Activated CD4-positive, alpha-beta T cell treated with anti-CD3 and anti-CD28 coated beads, Interleukin-2, Interleukin-4, amounts not matched to agents 100 ng/mL and 50 ng/mL, durations not matched to agents 16 hours and 8 hours (primary cell): ENCODE data around the gene WBP2.
"Not testable (repeated sequence)": the region's sequence is repeated elsewhere in the genome, so short reads cannot be mapped to it uniquely, and the experiment has no call there.

ENCODE experiments used
- DNase-seq: peaks from one replicate; pipeline ENCODE4 v3.0.0-alpha.2; 2020; ENCODE audit warnings: low spot score

The WBP2 gene

GRCh38 chr17:75888484-75888883, 33.3 kb upstream of the WBP2 start:
- no peak for DNase-seq

- not testable (repeated sequence) for DNase-seq
Measured at GRCh38 chr17:75885860-75886259, 30.7 kb upstream of the WBP2 start.

DNA sequence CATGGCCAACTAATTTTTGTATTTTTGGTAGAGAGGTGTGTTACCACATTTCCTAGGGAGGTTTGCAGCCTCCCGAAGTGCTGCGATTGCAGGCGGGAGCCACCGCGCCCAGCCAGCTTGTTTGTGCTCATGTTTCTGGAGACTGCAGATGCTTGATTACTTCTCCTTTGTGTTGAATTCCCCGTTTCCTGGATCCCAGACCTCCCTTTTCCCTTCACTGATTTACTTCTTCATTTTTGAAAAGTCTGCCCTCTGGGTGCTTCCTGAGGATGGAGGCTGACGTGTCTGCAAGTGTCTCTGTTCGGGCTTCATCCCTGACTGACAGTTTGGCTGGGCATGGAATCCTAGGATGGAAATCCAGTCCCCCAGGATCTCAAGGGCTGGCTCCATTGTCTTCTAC, 30.3 kb upstream of the WBP2 start:
- no peak for DNase-seq

DNA sequence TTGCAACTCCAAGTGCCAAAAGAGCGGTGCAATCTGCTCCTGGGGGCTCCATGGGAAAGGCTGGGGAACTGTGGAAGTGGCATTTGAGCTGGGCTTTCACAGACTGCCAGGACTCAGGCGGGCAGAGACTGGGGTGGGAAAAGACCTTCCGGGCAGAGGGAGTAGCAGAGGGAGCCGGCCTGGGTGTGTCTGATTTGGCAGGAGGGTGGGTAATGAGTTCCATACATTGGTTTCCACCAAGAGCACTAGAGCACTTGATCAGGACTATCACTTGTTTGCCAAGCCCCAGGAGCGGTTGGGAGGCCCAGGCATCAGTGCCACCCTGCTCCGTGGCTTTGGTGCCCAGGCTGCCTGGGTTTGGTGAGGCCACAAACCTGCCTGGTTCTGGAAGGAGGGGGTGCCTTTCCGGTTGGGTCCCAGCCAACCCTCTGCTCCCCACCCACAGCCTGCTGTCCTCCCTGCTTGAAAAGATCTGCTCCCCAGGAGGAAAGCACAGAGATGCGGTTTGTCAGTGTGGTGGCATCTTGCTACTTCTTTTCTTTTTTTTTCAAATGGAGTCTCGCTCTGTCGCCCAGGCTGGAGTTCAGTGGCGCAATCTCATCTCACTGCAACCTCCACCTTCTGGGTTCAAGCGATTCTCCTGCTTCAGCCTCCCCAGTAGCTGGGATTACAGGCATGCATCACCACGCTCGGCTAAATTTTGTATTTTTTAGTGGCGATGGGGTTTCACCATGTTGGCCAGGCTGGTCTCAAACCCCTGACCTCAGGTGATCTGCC, 26.7 kb upstream of the WBP2 start:
- no peak for DNase-seq

- no peak for DNase-seq
Measured at GRCh38 chr17:75880266-75880665, 25.1 kb upstream of the WBP2 start.

- DNase-seq = no peak
Measured at GRCh38 chr17:75878174-75878998, 23.3 kb upstream of the WBP2 start, which contains the start of gene TRIM47. Gene TRIM47 (minus strand): TSS chr17:75878581. CDS start chr17:75878548, 33 bp downstream.

- DNase-seq = peak; percentile 71
Measured at GRCh38 chr17:75877752-75878173, 22.6 kb upstream of the WBP2 start.

GRCh38 chr17:75876938-75877751, 22.0 kb upstream of the WBP2 start:
- DNase-seq = peak; percentile 53

DNA sequence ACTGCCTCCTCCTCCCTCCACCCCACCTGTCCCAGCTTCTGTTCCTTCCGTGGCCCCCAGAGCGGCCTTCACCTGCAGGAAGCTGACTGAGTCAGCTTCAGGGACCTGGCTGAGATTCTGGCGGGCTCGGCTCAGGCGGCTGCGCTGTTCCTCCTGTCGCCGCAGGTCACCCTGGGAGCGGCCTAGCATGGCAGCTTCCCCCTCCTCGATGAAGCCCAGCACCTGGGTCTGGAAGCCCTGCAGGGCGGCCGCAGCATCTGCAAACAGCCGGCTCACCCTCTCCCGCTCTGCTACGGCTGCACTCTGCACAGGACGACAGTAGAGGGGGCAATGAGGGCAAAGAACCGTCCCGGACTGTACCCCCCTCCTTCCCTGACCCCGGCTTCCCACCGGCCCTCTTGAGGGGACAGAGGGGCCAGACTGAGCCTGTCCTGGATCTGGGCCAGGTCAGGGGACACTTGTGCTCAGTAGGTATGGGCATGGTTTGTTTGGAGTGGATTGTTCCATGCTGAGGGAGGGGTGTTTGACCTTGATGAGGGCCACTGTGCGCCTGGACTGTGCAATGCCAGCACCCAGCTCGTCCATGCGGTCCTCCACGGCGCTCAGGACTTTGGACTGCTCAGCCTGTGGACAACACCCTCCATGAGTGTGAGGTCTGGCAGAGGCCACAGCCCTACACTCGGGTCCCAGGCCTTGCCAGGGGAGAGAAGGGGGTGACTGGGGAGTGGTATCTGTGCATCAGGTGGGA, 21.2 kb upstream of the WBP2 start:
- DNase-seq = peak; percentile 81

DNA sequence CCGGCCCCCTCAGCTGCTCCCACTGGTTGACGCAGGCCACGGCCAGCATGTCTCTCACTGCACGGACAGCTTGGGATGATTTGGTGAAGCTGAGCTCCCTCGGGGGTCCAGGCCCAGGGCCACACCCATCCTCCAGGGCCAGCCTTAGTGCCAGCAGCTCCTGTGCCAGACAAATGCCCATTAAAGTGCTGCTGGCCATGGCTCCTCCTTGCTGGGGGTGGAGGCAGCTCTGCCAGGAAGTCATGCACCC, 20.7 kb upstream of the WBP2 start:
- no peak for DNase-seq

GRCh38 chr17:75875182-75875939, 20.2 kb upstream of the WBP2 start:
- no peak for DNase-seq

DNA sequence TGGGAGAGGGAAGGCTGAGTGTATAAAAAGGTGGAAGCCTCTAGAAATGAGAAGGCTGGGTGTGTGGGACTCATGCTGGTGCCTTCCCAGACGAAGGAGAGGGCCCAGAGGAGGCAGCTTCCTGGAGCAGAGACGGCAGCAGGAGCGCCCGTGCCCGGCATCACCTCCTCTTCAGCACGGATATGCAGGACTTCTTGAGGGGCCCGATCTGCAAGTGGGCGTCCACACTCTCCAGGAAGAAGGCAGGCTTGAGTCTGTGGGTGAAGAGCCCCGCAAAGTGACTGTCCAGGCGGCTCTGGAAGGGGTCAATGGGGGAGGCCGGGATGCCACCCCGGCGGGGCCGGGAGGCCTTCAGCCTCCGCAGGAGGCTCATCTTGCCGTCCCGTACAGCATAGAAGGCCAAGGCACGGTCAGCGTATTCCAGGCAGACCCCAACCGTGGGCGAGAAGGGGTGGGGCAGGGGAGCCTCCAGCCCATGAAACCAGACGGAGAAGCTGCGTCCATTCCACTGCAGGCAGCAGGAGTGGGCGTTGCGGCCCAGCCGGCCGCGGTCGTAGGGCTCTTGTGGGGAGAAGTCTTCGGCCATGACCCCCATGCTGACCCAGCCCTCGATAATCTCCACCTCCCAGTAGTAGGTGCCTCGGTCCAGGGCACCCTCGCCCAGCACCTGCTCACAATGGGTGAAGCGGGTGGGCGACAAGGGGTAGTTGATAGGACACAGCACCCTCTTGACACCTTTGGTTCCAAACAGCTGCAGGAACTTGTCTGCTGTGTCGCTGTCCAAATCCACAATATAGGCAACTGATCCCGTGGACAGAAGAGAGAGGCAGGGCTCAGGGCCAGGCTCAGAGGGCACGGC, 19.4 kb upstream of the WBP2 start:
- DNase-seq = no peak

DNA sequence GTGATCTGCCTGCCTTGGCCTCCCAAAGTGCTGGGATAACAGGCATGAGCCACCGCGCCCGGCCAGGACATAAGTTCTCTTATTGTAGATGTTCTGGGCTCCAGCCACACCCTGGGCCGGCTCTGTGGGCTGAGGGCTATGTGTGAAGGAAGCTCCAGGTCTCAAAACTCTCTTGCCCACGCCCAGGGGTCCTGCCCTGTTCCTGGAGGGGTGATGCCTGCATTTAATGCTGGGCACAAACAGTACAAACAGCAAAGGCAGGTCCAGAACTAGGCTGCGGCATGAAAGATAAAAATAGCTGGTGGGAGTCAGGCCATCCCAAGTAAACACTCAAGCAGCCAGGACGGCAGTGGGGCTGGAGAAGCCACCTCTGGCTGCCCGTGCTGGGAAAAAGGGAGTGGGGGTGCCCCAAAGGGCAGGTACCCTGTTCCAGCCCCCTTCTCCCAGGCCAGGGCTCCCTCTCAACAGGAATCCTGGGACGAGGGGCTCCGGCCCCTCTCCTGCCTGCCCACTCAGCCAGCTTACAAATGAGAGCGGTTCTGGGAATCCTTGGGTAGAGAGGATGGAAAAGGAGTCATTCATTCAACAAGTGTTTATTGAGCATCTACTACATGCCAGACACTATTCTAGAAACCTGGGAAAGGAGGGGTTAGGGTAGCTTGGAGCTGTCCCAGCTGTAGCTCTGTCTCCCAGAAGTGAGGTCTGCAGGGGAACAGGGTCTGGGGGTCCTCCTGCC, 18.6 kb upstream of the WBP2 start:
- no peak for DNase-seq

DNA sequence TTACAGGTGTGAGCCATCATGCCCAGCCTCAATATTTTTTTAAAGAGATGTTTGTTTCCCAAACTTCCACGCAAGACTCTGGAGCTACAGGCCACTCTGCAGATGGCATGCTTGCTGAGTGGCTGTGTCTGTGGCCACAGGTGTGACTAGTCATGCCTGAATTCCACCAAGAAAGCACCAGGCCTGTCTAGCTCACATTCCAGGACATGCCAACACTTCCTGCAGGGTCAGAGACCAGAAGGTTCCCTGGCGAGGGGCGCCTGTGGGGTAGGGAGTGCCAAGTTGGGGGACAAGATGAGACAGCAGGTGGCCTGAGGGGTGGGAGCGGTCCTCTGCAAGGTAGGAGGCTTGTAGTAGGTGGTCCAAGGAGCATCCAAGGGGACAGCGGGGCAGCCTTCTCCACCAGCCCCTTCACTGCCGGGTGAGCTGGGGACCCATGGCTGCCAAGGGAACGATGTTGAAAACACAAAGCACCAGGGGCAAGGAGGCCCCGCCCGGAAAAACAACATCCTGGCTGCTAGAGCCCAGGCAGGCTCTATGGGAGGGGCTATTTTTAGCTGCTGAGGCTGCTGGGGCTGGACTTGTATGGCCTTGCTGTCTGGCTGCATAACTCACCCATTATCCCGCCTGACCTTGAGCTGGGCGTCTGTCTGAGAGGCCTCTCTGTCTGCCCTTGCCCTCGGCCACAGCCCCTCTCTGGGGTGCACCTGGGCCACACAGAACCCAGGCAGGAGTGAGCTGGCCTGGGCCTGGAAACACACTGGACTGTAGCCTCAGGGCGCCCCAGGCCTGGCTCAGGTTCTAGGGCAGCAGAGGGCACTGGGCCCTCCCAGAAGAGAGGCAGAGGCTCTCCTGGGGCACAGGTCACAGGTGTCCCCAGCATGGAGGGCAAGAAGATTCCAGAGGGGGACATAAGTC, 17.6 kb upstream of the WBP2 start:
- DNase-seq = peak; percentile 43

GRCh38 chr17:75870228-75870627, 15.1 kb upstream of the WBP2 start:
- DNase-seq = not testable (repeated sequence)

- DNase-seq = no peak
Measured at GRCh38 chr17:75869282-75870141, 14.4 kb upstream of the WBP2 start.

DNA sequence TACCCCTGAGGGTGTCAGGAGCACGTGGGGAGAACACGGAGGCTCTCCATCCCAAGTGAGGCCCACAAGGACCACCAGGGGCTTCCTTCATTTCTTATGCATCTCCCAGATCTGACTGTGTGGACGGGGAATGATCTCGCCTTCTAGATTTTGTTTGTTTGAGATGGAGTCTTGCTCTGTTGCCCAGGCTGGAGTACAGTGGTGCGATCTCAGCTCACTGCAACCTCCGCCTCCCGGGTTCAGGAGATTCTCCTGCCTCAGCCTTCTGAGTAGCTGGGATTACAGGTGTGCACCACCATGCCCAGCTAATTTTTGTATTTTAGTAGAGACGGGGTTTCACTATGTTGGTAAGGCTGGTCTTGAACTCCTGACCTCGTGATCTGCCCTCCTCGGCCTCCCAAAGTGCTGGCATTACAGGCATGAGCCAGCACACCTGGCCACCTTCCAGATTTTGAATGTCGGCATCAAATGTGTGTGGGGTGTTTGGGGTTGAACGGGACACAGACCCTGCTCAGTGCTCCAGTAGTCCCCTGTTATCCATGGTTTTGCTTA, 13.7 kb upstream of the WBP2 start:
- DNase-seq = not testable (repeated sequence)
